ENCODE measurements around the gene SUN2.

DNA sequence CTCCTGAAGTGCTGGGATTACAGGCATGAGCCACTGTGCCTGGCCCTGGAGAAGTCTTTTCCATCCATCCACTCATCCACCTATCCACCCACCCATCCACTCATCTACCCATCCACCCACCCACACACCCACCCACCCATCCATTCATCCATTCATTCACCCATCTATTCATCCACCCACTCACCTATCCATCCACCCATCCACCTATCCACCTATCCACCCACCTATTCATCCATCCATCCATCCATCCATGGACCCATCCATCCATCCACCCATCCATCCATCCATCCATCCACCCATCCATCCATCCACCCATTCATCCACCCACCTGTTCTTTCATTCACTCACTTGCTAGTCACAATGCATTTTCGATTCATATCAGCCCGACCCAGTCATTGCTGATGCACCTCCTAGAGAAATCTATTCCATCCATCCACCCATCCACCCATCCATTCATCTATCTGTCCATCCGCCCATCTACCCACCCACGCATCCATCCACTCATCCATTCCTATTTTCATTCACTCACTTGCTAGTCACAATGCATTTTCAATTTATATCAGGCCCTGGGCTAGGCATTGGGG is 17.7 kb upstream of the SUN2 start:
- TF ChIP-seq EZH2phosphoT487 (IDR thresholded peaks at IDR 0.05; ENCODE audit: low read length): no peak
- TF ChIP-seq, protein P1, sequence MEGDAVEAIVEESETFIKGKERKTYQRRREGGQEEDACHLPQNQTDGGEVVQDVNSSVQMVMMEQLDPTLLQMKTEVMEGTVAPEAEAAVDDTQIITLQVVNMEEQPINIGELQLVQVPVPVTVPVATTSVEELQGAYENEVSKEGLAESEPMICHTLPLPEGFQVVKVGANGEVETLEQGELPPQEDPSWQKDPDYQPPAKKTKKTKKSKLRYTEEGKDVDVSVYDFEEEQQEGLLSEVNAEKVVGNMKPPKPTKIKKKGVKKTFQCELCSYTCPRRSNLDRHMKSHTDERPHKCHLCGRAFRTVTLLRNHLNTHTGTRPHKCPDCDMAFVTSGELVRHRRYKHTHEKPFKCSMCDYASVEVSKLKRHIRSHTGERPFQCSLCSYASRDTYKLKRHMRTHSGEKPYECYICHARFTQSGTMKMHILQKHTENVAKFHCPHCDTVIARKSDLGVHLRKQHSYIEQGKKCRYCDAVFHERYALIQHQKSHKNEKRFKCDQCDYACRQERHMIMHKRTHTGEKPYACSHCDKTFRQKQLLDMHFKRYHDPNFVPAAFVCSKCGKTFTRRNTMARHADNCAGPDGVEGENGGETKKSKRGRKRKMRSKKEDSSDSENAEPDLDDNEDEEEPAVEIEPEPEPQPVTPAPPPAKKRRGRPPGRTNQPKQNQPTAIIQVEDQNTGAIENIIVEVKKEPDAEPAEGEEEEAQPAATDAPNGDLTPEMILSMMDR (IDR thresholded peaks at IDR 0.05; ENCODE audit: low read length): no peak

Data from MM.1S (cell line).